ENCODE data around the gene P2RX4.

DNA sequence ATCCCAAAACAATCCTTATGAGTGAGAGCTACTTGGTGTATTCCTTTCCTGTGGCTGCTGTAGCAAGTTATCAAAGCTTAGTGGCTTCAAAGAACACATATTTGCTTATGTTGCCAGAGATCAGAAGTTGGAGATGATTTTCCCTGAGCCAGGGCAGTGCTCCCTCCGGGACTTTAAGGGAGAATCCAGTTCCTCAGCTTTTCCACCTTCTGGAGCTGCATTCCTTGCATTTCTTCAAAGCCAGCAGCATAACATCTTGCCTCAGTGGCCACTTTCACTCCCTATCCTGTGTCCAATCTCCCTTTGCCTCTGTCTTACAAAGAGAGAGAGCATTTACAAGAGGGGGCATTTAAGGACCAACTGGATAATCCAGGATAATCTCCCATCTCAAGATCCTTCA lies 43.6 kb upstream of the P2RX4 start:
- TF ChIP-seq, protein P1, sequence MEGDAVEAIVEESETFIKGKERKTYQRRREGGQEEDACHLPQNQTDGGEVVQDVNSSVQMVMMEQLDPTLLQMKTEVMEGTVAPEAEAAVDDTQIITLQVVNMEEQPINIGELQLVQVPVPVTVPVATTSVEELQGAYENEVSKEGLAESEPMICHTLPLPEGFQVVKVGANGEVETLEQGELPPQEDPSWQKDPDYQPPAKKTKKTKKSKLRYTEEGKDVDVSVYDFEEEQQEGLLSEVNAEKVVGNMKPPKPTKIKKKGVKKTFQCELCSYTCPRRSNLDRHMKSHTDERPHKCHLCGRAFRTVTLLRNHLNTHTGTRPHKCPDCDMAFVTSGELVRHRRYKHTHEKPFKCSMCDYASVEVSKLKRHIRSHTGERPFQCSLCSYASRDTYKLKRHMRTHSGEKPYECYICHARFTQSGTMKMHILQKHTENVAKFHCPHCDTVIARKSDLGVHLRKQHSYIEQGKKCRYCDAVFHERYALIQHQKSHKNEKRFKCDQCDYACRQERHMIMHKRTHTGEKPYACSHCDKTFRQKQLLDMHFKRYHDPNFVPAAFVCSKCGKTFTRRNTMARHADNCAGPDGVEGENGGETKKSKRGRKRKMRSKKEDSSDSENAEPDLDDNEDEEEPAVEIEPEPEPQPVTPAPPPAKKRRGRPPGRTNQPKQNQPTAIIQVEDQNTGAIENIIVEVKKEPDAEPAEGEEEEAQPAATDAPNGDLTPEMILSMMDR (IDR thresholded peaks at IDR 0.05; ENCODE audit: low read length): no peak
- TF ChIP-seq EZH2 (optimal IDR thresholded peaks at IDR 0.05; ENCODE audit: low read depth, low read length): no peak
- no peak for TF ChIP-seq EZH2phosphoT487 (IDR thresholded peaks at IDR 0.05; ENCODE audit: low read length)
